ENCODE measurements around the gene PLIN3. TPM values are rescaled to one million over a fixed set of nuclear protein-coding genes. Genes with fewer than 3 reads are reported as not detected.
"Not testable (repeated sequence)": the region's sequence is repeated elsewhere in the genome, so short reads cannot be mapped to it uniquely, and the experiment has no call there.

The PLIN3 gene
- total and polyA plus RNA-seq, 2 of the 4 experiments (the other 2 are of a cell fraction) = 147 to 246 TPM

DNA sequence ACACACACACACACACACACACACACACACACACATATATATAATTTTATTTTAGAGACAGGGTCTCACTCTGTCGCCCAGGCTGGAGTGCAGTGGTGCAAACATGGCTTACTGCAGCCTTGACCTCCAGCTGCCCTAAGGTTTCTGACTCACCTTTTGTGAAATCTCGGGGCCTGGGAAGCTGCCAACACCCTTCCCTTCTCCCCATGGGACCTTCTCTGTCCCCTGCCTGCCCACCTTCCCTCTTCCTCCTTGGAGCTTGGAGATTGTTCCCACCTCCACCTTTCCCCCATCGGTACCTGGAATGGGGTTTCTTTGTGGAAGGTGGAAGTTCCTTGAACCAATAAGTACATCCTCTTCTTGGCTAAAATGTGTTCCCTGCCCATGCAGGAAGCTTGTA lies 28.9 kb upstream of the PLIN3 start:
- peaks cover 3% of the 10 kb centered on the region; the same call in 1 of the 2 replicates for H3K4me1 ChIP-seq (ENCODE audit: control insufficient read depth, insufficient read depth, low read length)
- no peak overlapping the region for H2BK120ac ChIP-seq (ENCODE audit: low read depth, low read length)
- peak overlapping the region; percentile 16 for H2AFZ ChIP-seq (replicated peaks; ENCODE audit: low read length, poor library complexity)
- ChIA-PET POLR2A (ENCODE audit: unreplicated experiment) (no interaction called here), CTCF (no interaction called here)
- H3K14ac ChIP-seq (replicated peaks; ENCODE audit: low read depth, low read length) = no peak overlapping the region
- WGBS, 2 experiments (ENCODE audit: extremely low coverage in 2 of 2, insufficient read length in 1 of 2) = no CpG with 5 or more reads among the region's 3 CpGs
- no peak for ATAC-seq (ENCODE audit: low read depth)
- no peaks in the 10 kb centered on the region for H3K79me1 ChIP-seq (ENCODE audit: low read depth in 1 of 2, low read length in 2 of 2)
- no peaks in the 10 kb centered on the region for H3K9me3 ChIP-seq (ENCODE audit: control insufficient read depth, insufficient read depth, low read length)
- no peak overlapping the region for H3K4ac ChIP-seq (ENCODE audit: low read depth, low read length)
- H3K4me2 ChIP-seq (ENCODE audit: low read depth, low read length) = no peak overlapping the region
- peak; percentile 47 for DNase-seq
- dilution Hi-C loops (cut with HindIII; ENCODE audit: low sequenced_read_pairs, unreplicated experiment) (no loop called here), intact Hi-C loops (cut with micrococcal nuclease) (no loop called here), in situ Hi-C loops (cut with MboI; ENCODE audit: low sequenced_read_pairs) (no loop called here)
- H4K20me1 ChIP-seq (ENCODE audit: insufficient read depth, low read length) = no peaks in the 10 kb centered on the region
- peak overlapping the region; percentile 67; the same call in 1 of the 2 replicates for H2AK5ac ChIP-seq (ENCODE audit: low read depth, low read length)
- no TSS peak for BruUV-seq (replicated peaks)
- H3K56ac ChIP-seq (ENCODE audit: extremely low read depth, insufficient read depth, low read length) = no peak overlapping the region
- no peak overlapping the region for H2BK15ac ChIP-seq (ENCODE audit: low read depth, low read length)
- no peak for TF ChIP-seq BHLHE40 (IDR thresholded peaks at IDR 0.05; ENCODE audit: low read depth, low read length)
- no peak for TF ChIP-seq RAD21 (IDR thresholded peaks at IDR 0.05; ENCODE audit: low read length)
- H4K5ac ChIP-seq (ENCODE audit: low read depth, low read length) = no peak overlapping the region
- no peak overlapping the region for H2BK5ac ChIP-seq (ENCODE audit: low read depth, low read length, poor library complexity, severe bottlenecking)
- no peaks in the 10 kb centered on the region for H3K27me3 ChIP-seq (ENCODE audit: control insufficient read depth, insufficient read depth, low read length)
- H3K9ac ChIP-seq (ENCODE audit: low read depth, low read length) = no peak overlapping the region
- H3K4me3 ChIP-seq (ENCODE audit: insufficient read depth, low read depth, low read length) = no peak overlapping the region
- no peak overlapping the region for H3K27ac ChIP-seq (ENCODE audit: insufficient read depth, low read length)
- no peak overlapping the region for H3K23ac ChIP-seq (ENCODE audit: low read depth, low read length)
- no peak overlapping the region for H2AK9ac ChIP-seq (replicated peaks; ENCODE audit: low read depth, low read length, poor library complexity)
- H4K91ac ChIP-seq (ENCODE audit: insufficient read depth, low read depth, low read length) = no peak overlapping the region
- H3K18ac ChIP-seq (ENCODE audit: low read depth, low read length) = no peak overlapping the region
- no peaks in the 10 kb centered on the region for H3K36me3 ChIP-seq (ENCODE audit: control insufficient read depth, insufficient read depth, low read length)
- H2BK20ac ChIP-seq (ENCODE audit: low read depth, low read length) = no peak overlapping the region
- no peak overlapping the region for H4K8ac ChIP-seq (ENCODE audit: low read depth in 2 of 2, low read length in 2 of 2)
- 0 out of 2 replicates have a peak, but pooled peaks cover 2% of the 10 kb centered on the region for H3K9me1 ChIP-seq (ENCODE audit: insufficient read depth, low read length)

DNA sequence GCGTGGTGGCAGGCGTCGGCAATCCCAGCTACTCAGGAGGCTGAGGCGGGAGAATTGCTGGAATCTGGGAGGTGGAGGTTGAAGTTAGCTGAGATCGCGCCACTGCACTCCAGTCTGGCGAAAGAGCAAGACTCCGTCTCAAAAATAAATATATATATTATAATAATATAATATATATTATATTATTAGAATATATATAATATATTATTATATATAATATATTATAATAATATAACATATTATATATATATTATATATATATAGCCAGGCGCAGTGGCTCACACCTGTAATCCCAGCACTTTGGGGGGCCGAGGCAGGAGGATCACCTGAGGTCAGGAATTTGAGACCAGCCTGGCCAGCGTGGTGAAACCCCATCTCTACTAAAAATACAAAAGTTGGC lies 25.5 kb upstream of the PLIN3 start:
- H3K4me1 ChIP-seq (ENCODE audit: control insufficient read depth, insufficient read depth, low read length); H3K4me3 ChIP-seq (ENCODE audit: insufficient read depth, low read depth, low read length); intact Hi-C loops (cut with micrococcal nuclease); H3K4me2 ChIP-seq (ENCODE audit: low read depth, low read length); H4K91ac ChIP-seq (ENCODE audit: insufficient read depth, low read depth, low read length); H2BK15ac ChIP-seq (ENCODE audit: low read depth, low read length); ATAC-seq (ENCODE audit: low read depth); H4K5ac ChIP-seq (ENCODE audit: low read depth, low read length); H4K20me1 ChIP-seq (ENCODE audit: insufficient read depth, low read length); BruUV-seq (replicated peaks); H4K8ac ChIP-seq (ENCODE audit: low read depth in 2 of 2, low read length in 2 of 2); H2AK9ac ChIP-seq (replicated peaks; ENCODE audit: low read depth, low read length, poor library complexity); DNase-seq; H2BK20ac ChIP-seq (ENCODE audit: low read depth, low read length); H3K18ac ChIP-seq (ENCODE audit: low read depth, low read length); H3K79me1 ChIP-seq (ENCODE audit: low read depth in 1 of 2, low read length in 2 of 2); H3K27ac ChIP-seq (ENCODE audit: insufficient read depth, low read length); H3K36me3 ChIP-seq (ENCODE audit: control insufficient read depth, insufficient read depth, low read length); H3K27me3 ChIP-seq (ENCODE audit: control insufficient read depth, insufficient read depth, low read length); H3K4ac ChIP-seq (ENCODE audit: low read depth, low read length); H2AFZ ChIP-seq (replicated peaks; ENCODE audit: low read length, poor library complexity); H2BK5ac ChIP-seq (ENCODE audit: low read depth, low read length, poor library complexity, severe bottlenecking); H3K23ac ChIP-seq (ENCODE audit: low read depth, low read length); H3K56ac ChIP-seq (ENCODE audit: extremely low read depth, insufficient read depth, low read length); H3K9ac ChIP-seq (ENCODE audit: low read depth, low read length); dilution Hi-C loops (cut with HindIII; ENCODE audit: low sequenced_read_pairs, unreplicated experiment); in situ Hi-C loops (cut with MboI; ENCODE audit: low sequenced_read_pairs); H3K9me1 ChIP-seq (ENCODE audit: insufficient read depth, low read length); H3K14ac ChIP-seq (replicated peaks; ENCODE audit: low read depth, low read length); H2AK5ac ChIP-seq (ENCODE audit: low read depth, low read length); POLR2A ChIA-PET (ENCODE audit: unreplicated experiment); H2BK120ac ChIP-seq (ENCODE audit: low read depth, low read length); H3K9me3 ChIP-seq (ENCODE audit: control insufficient read depth, insufficient read depth, low read length): not testable (repeated sequence)
- CTCF ChIA-PET = interaction anchor here (1.0 kb wide), 1 partner anchor 83 kb away, joined by 3 read pairs; no protein-coding TSS in a partner anchor
- no CpG with 5 or more reads among the region's 11 CpGs for WGBS, 2 experiments (ENCODE audit: extremely low coverage in 2 of 2, insufficient read length in 1 of 2)

Measured in IMR-90 (cell line).